GM12878 (cell line): ENCODE data around the gene APOLD1. TPM values are rescaled to one million over a fixed set of nuclear protein-coding genes. Genes with fewer than 3 reads are reported as not detected.
A peak's percentile ranks its signal among the peaks of the same experiment; 100 is the strongest.

Source experiments
- ATAC-seq: fragments of 200-7000 bp; cut with Tn5 transposase; 3 replicates; pipeline ENCODE4 v1.9.1; 2020; ENCODE audit warnings: mild to moderate bottlenecking, moderate library complexity
- BruUV-seq: library from RNA; stranded (reverse); fragments of 400-500 nt; replicated peaks from 2 replicates; lab custom pipeline; 2021; lab: Mats Ljungman, UMichigan
- CTCF ChIA-PET: fragments of 300-600 bp; sonication (Branson Sonifier 250); formaldehyde crosslinking; extraction: SDS; loops from one replicate; lab custom pipeline; 2021; ENCODE audit warnings: inconsistent platforms; lab: Yijun Ruan, JAX
- POLR2A ChIA-PET: fragments of 350-600 bp; formaldehyde crosslinking; extraction: SDS; loops from one replicate; lab custom pipeline; 2021; ENCODE audit warnings: inconsistent platforms; lab: Charles Lee
- RAD21 ChIA-PET: fragments of 300-600 bp; sonication (Branson Sonifier 250); formaldehyde crosslinking; loops from one replicate; lab custom pipeline; 2023; ENCODE audit warnings: antibody characterized with exemption; ENCODE audit not compliant: unreplicated experiment; lab: Charles Lee
- SMC1A ChIA-PET: fragments of 300-600 bp; sonication (Branson Sonifier 250); formaldehyde crosslinking; loops from one replicate; lab custom pipeline; 2023; ENCODE audit not compliant: unreplicated experiment, uncharacterized antibody; lab: Charles Lee
- DNase-seq: peaks from one replicate; pipeline ENCODE4 v3.0.0-alpha.2; 2011; ENCODE audit warnings: low read depth, low spot score
- FAIRE-seq: peaks from 3 replicates; lab custom pipeline; 2011; peaks lifted over from hg19 to GRCh38; lab: Jason Lieb, UNC
- H2AFZ ChIP-seq: 2 replicates; pipeline ENCODE4 v1.6.0; 2011; ENCODE audit warnings: low read depth, low read length, control low read depth; ENCODE audit not compliant: control insufficient read depth
- H3K27ac ChIP-seq: 2 replicates; pipeline ENCODE4 v1.5.1; 2011; ENCODE audit warnings: control low read depth; ENCODE audit not compliant: control insufficient read depth, insufficient read depth
- H3K27me3 ChIP-seq, 2 experiments: replicated peaks in 1 of 2; 2 replicates each; pipeline versions ENCODE4 v1.6.0 to v1.6.1; 2011; ENCODE audit warnings: low read length in 1 of 2; ENCODE audit not compliant: control insufficient read depth in 2 of 2, insufficient read depth in 2 of 2
- H3K36me3 ChIP-seq, 2 experiments: 2 replicates each; pipeline ENCODE4 v1.5.1; 2011; ENCODE audit warnings: low read length in 1 of 2; ENCODE audit not compliant: control insufficient read depth in 2 of 2, insufficient read depth in 2 of 2
- H3K4me1 ChIP-seq: 2 replicates; pipeline ENCODE4 v1.6.1; 2011; ENCODE audit warnings: mild to moderate bottlenecking, low read length, moderate library complexity, mixed read lengths; ENCODE audit not compliant: control insufficient read depth, insufficient read depth
- H3K4me2 ChIP-seq: 2 replicates; pipeline ENCODE4 v1.6.0; 2011; ENCODE audit warnings: control low read depth; ENCODE audit not compliant: control insufficient read depth, insufficient read depth
- H3K4me3 ChIP-seq: fragments of 200-600 bp; sonication (generic); 2 replicates; pipeline ENCODE4 v1.5.1; 2016
- H3K79me2 ChIP-seq: 2 replicates; pipeline ENCODE4 v1.6.0; 2011; ENCODE audit warnings: low read length; ENCODE audit not compliant: control insufficient read depth, insufficient read depth
- H3K9ac ChIP-seq: 2 replicates; pipeline ENCODE4 v1.8.0; 2011; ENCODE audit warnings: low read length, control low read depth, mixed read lengths; ENCODE audit not compliant: control insufficient read depth, insufficient read depth
- H3K9me3 ChIP-seq: replicated peaks from 3 replicates; pipeline ENCODE4 v1.5.1; 2011; ENCODE audit warnings: mild to moderate bottlenecking, low read length; ENCODE audit not compliant: control insufficient read depth, insufficient read depth
- H4K20me1 ChIP-seq: 2 replicates; pipeline ENCODE4 v1.6.0; 2011; ENCODE audit not compliant: control insufficient read depth, insufficient read depth
- ATF7 ChIP-seq: fragments of 450-650 bp; IDR thresholded peaks from 2 replicates; pipeline ENCODE4 v1.6.1; 2016; ENCODE audit warnings: low read depth, mild to moderate bottlenecking
- BACH1 ChIP-seq: fragments of 450-650 bp; IDR thresholded peaks from 2 replicates; pipeline ENCODE4 v1.6.1; 2017; ENCODE audit warnings: mild to moderate bottlenecking, borderline replicate concordance
- BHLHE40 ChIP-seq, 2 experiments: fragments of 450-650 bp in 1 of 2; IDR thresholded peaks; 2 replicates each; pipeline ENCODE4 v1.6.1; 2011 to 2017; ENCODE audit warnings: low read depth in 2 of 2, borderline replicate concordance in 1 of 2, improper control_type of control experiment in 1 of 2, low read length in 1 of 2, mild to moderate bottlenecking in 1 of 2
- ESRRA ChIP-seq: IDR thresholded peaks from 2 replicates; pipeline ENCODE4 v1.6.1; 2012; ENCODE audit warnings: mild to moderate bottlenecking, low read length, improper control_type of control experiment
- FOXM1 ChIP-seq: IDR thresholded peaks from 2 replicates; pipeline ENCODE4 v1.6.1; 2012; ENCODE audit warnings: low read depth, mild to moderate bottlenecking, inconsistent platforms, low read length, moderate library complexity
- JUNB ChIP-seq: IDR thresholded peaks from 2 replicates; pipeline ENCODE4 v1.6.1; 2016; ENCODE audit warnings: antibody characterized with exemption, mild to moderate bottlenecking
- MEF2A ChIP-seq: IDR thresholded peaks from 2 replicates; pipeline ENCODE4 v1.6.1; 2011; ENCODE audit warnings: low read depth, mild to moderate bottlenecking, low read length, moderate library complexity; ENCODE audit not compliant: insufficient read depth
- MXI1 ChIP-seq: fragments of 150-350 bp; IDR thresholded peaks from 2 replicates; pipeline ENCODE4 v1.6.1; 2011; ENCODE audit warnings: low read depth, mild to moderate bottlenecking, inconsistent platforms, low read length, improper control_type of control experiment
- NR2C2 ChIP-seq: IDR thresholded peaks from 2 replicates; pipeline ENCODE4 v1.6.1; 2011; ENCODE audit warnings: borderline replicate concordance, low read depth; ENCODE audit not compliant: control insufficient read depth, insufficient read length
- POU2F2 ChIP-seq: IDR thresholded peaks from 3 replicates; pipeline ENCODE4 v1.6.1; 2011; ENCODE audit warnings: low read depth, mild to moderate bottlenecking, low read length, borderline replicate concordance
- RAD21 ChIP-seq: IDR thresholded peaks from 2 replicates; pipeline ENCODE4 v1.6.1; 2011; ENCODE audit warnings: mild to moderate bottlenecking, low read depth, low read length, moderate library complexity; ENCODE audit not compliant: insufficient read depth
- RB1 ChIP-seq: fragments of 450-650 bp; formaldehyde crosslinking; IDR thresholded peaks from 2 replicates; pipeline ENCODE4 v1.6.1; 2017; ENCODE audit warnings: mild to moderate bottlenecking, borderline replicate concordance
- WGBS: methylation state at CpG from one replicate; pipeline ENCODE4 v1.1.6; 2016; ENCODE audit warnings: low lambda C conversion rate; ENCODE audit not compliant: insufficient replicate concordance, insufficient coverage; ENCODE audit errors: missing lambda C conversion rate; 5-methylcytosine and 5-hydroxymethylcytosine counted together
- in situ Hi-C: fragments of 300-500 bp; cut with MboI; formaldehyde crosslinking; loops from 9 replicates; pipeline ENCODE4 v1.14.3; 2018; ENCODE audit warnings: mixed read lengths
- intact Hi-C: fragments of 100-400 bp; cut with micrococcal nuclease; formaldehyde crosslinking; loops from one replicate; pipeline ENCODE4 v1.14.2; 2022; ENCODE audit not compliant: unreplicated experiment
- polyA plus RNA-seq, 11 experiments: library from polyadenylated mRNA; depleted of rRNA in 4 of 11; unstranded in 6 of 11; stranded (reverse) in 5 of 11; fragments of >200 nt; fragmentation: Nextera tagmentation in 4 of 11; fragmentation: Illumina TruSeq in 1 of 11; extraction: Ambion mirVana in 4 of 11; extraction: Trizol in 1 of 11; gene quantifications; 1 replicate in 1 of 11; 2 replicates in 10 of 11; pipeline versions ENCODE4 v1.2.1 to v1.2.3, GENCODE V29; 2011 to 2016; ENCODE audit warnings: inconsistent platforms in 2 of 11, missing spikeins in 2 of 11, low read depth in 1 of 11
- total RNA-seq, 4 experiments: library from RNA; depleted of rRNA in 3 of 4; stranded (reverse); fragments of >200 nt in 3 of 4; fragmentation: Illumina TruSeq in 1 of 4; extraction: Trizol in 1 of 4; gene quantifications; 2 replicates each; pipeline versions ENCODE4 v1.2.1 to v1.2.3, GENCODE V29; 2013 to 2021
- TF ChIP-seq, protein P1 (sequence below): fragments of 450-650 bp; IDR thresholded peaks from 2 replicates; pipeline ENCODE4 v1.6.1; 2017; ENCODE audit warnings: borderline replicate concordance
- TF ChIP-seq, protein P2 (sequence below): fragments of 450-650 bp; IDR thresholded peaks from 2 replicates; pipeline ENCODE4 v1.6.1; 2017; ENCODE audit warnings: low read depth, mild to moderate bottlenecking, moderate library complexity
- TF ChIP-seq, protein P3 (sequence below): fragments of 450-650 bp; IDR thresholded peaks from 2 replicates; pipeline ENCODE4 v1.6.1; 2018; ENCODE audit warnings: borderline replicate concordance, mild to moderate bottlenecking; ENCODE audit not compliant: partially characterized antibody

APOLD1 gene
- total and polyA plus RNA-seq, 10 of the 15 experiments (the other 5 are each of a cell fraction or from before 2014, with no cell fraction given) = 1.1 to 8.9 (median 4.2) TPM

DNA sequence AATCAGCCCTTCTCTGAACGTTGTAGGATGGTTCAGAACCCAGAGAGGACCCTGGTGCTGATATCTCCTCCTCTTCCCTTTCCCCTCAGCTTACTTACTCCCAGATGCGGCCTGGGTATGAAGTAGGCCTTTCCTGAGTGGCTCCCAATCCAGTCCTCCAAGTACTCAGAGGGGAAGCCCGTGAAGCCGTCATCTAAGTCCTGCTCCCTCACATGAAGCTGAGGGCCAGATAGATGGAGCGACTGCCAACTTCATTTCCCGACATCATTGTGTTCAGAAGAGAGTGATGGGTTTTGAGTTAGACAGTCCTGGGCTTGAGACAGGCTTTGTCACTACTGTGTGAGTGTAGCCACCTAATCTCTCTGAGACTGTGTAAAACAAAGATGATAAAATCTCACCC lies 2.7 kb downstream of the APOLD1 start (continued):
- TF ChIP-seq, protein P1, sequence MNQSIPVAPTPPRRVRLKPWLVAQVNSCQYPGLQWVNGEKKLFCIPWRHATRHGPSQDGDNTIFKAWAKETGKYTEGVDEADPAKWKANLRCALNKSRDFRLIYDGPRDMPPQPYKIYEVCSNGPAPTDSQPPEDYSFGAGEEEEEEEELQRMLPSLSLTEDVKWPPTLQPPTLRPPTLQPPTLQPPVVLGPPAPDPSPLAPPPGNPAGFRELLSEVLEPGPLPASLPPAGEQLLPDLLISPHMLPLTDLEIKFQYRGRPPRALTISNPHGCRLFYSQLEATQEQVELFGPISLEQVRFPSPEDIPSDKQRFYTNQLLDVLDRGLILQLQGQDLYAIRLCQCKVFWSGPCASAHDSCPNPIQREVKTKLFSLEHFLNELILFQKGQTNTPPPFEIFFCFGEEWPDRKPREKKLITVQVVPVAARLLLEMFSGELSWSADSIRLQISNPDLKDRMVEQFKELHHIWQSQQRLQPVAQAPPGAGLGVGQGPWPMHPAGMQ = no peak
- TF ChIP-seq ESRRA (no peak), NR2C2 (no peak), MEF2A (no peak)

DNA sequence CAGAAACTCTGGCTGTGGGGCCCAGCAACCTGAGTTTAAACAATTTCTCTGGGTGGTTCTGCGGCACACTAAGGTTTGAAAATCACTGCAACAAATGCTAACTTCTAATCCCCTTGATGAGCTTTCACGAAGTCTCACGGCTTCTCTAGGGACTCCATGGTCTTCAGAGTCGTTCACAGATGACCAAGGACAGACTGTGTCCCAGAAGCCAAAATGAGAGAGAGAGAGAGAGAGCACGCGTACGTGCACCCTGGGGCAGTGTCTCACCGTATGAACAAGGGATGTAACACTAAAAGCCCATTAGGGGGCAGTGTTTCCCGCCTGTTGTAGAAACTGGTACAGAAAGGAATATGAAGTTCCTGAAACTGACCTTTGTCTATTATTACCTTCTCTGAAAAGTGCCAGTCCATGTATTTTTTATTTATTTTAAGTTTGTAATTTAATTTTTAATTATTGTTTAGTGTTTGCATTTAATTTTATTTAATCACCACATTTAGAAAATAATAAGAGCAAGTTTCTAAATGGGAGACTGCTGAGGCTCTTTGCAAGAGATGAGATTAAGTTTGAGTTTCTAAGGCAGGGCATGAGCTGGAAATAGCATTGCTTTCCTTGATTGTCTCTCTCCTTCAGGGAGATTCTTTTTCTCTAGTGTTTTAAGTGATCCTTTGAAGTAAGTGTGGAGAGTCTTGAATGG lies 3.4 kb downstream of the APOLD1 start:
- RAD21 ChIA-PET = interaction anchor here (0.7 to 3.6 kb wide), 13 partner anchors 10 to 423 kb away, joined by 3 to 28 read pairs (median 7); partner anchors contain the start of gene DDX47
- in situ Hi-C loops (no loop called here), intact Hi-C loops (loop anchor here (1.0 to 2.0 kb wide), 5 partner anchors 19 to 423 kb away; no protein-coding TSS in a partner anchor)
- SMC1A ChIA-PET = interaction anchor here (0.7 to 7.9 kb wide), 23 partner anchors 11 to 446 kb away, joined by 3 to 88 read pairs (median 4); partner anchors contain the start of gene DDX47
- Histone ChIP-seq H3K4me3 (no peak overlapping the region), H3K4me2 (no peak overlapping the region), H3K4me1 (peaks cover 18% of the 10 kb centered on the region), H3K79me2 (peaks cover 4% of the 10 kb centered on the region; the same call in 1 of the 2 replicates), H4K20me1 (no peaks in the 10 kb centered on the region), H3K9me3 (no peaks in the 10 kb centered on the region), H3K27ac (no peak overlapping the region), H3K36me3 (no peaks in the 10 kb centered on the region), H3K27me3 (no peaks in the 10 kb centered on the region), H2AFZ (peak overlapping the region; percentile 87), H3K9ac (no peak overlapping the region)
- CTCF ChIA-PET = interaction anchor here (0.7 to 5.5 kb wide), 29 partner anchors 10 to 424 kb away, joined by 3 to 136 read pairs (median 5); partner anchors contain the start of genes DDX47, GPRC5A and GPRC5D
- POLR2A ChIA-PET = interaction anchor here (0.5 to 1.5 kb wide), 3 partner anchors 15 to 25 kb away, joined by 3 read pairs; partner anchors contain the start of gene DDX47
- 12% methylated on average over 9 of the region's 9 CpGs for WGBS
- no TSS peak for BruUV-seq
- peak; percentile 92 for FAIRE-seq
- no peak for DNase-seq
- ATAC-seq = peak; percentile 79
- TF ChIP-seq ATF7 (0 out of 2 replicates have a peak, but pooled peaks have one; percentile 18), BHLHE40 (IDR thresholded peaks at IDR 0.05; ENCODE audit: borderline replicate concordance in 1 of 2, low read depth in 2 of 2, low read length in 1 of 2) (peak; percentile 18 to 25; a peak in 2 of 4 replicates), RAD21 (peak; percentile 83), JUNB (no peak), FOXM1 (0 out of 2 replicates have a peak, but pooled peaks have one; percentile 31), MXI1 (no peak), POU2F2 (0 out of 3 replicates have a peak, but pooled peaks have one; percentile 31), RB1 (peak; percentile 46; the same call in 1 of the 2 replicates), BACH1 (no peak)
- TF ChIP-seq, protein P2, sequence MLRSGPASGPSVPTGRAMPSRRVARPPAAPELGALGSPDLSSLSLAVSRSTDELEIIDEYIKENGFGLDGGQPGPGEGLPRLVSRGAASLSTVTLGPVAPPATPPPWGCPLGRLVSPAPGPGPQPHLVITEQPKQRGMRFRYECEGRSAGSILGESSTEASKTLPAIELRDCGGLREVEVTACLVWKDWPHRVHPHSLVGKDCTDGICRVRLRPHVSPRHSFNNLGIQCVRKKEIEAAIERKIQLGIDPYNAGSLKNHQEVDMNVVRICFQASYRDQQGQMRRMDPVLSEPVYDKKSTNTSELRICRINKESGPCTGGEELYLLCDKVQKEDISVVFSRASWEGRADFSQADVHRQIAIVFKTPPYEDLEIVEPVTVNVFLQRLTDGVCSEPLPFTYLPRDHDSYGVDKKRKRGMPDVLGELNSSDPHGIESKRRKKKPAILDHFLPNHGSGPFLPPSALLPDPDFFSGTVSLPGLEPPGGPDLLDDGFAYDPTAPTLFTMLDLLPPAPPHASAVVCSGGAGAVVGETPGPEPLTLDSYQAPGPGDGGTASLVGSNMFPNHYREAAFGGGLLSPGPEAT = no peak
- TF ChIP-seq, protein P3, sequence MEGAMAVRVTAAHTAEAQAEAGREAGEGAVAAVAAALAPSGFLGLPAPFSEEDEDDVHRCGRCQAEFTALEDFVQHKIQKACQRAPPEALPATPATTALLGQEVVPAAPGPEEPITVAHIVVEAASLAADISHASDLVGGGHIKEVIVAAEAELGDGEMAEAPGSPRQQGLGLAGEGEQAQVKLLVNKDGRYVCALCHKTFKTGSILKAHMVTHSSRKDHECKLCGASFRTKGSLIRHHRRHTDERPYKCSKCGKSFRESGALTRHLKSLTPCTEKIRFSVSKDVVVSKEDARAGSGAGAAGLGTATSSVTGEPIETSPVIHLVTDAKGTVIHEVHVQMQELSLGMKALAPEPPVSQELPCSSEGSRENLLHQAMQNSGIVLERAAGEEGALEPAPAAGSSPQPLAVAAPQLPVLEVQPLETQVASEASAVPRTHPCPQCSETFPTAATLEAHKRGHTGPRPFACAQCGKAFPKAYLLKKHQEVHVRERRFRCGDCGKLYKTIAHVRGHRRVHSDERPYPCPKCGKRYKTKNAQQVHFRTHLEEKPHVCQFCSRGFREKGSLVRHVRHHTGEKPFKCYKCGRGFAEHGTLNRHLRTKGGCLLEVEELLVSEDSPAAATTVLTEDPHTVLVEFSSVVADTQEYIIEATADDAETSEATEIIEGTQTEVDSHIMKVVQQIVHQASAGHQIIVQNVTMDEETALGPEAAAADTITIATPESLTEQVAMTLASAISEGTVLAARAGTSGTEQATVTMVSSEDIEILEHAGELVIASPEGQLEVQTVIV = no peak
